Choroid plexus epithelial cell (primary cell): ENCODE results near the gene CLOCK.
A peak's percentile ranks its signal among the peaks of the same experiment; 100 is the strongest.

Experiments used
- DNase-seq: peaks from one replicate; pipeline ENCODE4 v3.0.0-alpha.2; 2010; ENCODE audit warnings: low read depth
- H3K4me3 ChIP-seq: 2 replicates; pipeline ENCODE4 v1.5.1; 2011; ENCODE audit warnings: low read depth, mild to moderate bottlenecking, control low read depth, low read length, moderate library complexity
- TF ChIP-seq, protein P1 (sequence below): conservative IDR thresholded peaks from 2 replicates; pipeline ENCODE4 v1.5.1; 2011; ENCODE audit warnings: low read depth, mild to moderate bottlenecking, control low read depth, inconsistent platforms, low read length, moderate library complexity

Gene CLOCK

GRCh38 chr4:55435141-55435841 lies 111.4 kb downstream of the CLOCK start:
- peak; percentile 75 for DNase-seq
- TF ChIP-seq, protein P1, sequence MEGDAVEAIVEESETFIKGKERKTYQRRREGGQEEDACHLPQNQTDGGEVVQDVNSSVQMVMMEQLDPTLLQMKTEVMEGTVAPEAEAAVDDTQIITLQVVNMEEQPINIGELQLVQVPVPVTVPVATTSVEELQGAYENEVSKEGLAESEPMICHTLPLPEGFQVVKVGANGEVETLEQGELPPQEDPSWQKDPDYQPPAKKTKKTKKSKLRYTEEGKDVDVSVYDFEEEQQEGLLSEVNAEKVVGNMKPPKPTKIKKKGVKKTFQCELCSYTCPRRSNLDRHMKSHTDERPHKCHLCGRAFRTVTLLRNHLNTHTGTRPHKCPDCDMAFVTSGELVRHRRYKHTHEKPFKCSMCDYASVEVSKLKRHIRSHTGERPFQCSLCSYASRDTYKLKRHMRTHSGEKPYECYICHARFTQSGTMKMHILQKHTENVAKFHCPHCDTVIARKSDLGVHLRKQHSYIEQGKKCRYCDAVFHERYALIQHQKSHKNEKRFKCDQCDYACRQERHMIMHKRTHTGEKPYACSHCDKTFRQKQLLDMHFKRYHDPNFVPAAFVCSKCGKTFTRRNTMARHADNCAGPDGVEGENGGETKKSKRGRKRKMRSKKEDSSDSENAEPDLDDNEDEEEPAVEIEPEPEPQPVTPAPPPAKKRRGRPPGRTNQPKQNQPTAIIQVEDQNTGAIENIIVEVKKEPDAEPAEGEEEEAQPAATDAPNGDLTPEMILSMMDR: peak; percentile 62

GRCh38 chr4:55431710-55432336 lies 114.9 kb downstream of the CLOCK start:
- TF ChIP-seq, protein P1: no peak
- H3K4me3 ChIP-seq: no peak overlapping the region
- DNase-seq: no peak

More at GRCh38 chr4:55435141-55435841, 111.4 kb downstream of the CLOCK start:
- H3K4me3 ChIP-seq: no peak overlapping the region

- TF ChIP-seq, protein P1: no peak
- no peak overlapping the region for H3K4me3 ChIP-seq
- DNase-seq: no peak
Measured at GRCh38 chr4:55424791-55425190, 121.9 kb downstream of the CLOCK start.

DNA sequence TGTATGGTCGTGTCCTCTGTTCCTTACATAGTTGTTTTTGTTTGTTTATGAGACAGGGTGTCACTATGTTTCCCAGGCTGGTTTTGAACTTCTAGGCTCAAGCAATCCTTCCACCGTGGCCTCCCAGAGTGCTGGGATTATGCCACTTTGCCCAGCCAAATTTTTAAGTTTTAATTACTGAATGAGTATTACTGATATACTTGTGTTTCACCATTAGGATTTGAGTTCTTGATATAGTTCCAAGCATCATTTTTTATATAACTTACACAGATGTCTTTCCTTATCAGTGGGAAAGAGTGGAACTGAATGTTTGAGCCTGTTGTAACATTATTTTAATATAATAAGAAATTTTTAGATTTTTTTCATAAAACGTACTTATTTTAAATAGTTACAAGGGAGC lies 130.5 kb downstream of the CLOCK start:
- TF ChIP-seq, protein P1: no peak
- DNase-seq: no peak
- no peak overlapping the region for H3K4me3 ChIP-seq

DNA sequence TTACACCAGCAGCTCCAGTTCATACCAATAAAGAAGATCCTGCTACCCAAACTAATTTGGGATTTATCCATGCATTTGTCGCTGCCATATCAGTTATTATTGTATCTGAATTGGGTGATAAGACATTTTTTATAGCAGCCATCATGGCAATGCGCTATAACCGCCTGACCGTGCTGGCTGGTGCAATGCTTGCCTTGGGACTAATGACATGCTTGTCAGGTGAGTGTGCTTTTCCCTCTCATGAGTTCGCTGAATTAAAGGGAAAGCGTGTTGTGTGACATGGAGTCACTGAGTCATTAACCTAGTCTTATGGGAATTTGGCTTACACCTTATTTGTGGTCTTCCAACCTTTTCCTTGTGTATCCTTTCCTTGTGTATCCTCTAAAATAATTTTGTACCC lies 135.1 kb downstream of the CLOCK start:
- TF ChIP-seq, protein P1: no peak
- no peak overlapping the region for H3K4me3 ChIP-seq
- no peak for DNase-seq

DNA sequence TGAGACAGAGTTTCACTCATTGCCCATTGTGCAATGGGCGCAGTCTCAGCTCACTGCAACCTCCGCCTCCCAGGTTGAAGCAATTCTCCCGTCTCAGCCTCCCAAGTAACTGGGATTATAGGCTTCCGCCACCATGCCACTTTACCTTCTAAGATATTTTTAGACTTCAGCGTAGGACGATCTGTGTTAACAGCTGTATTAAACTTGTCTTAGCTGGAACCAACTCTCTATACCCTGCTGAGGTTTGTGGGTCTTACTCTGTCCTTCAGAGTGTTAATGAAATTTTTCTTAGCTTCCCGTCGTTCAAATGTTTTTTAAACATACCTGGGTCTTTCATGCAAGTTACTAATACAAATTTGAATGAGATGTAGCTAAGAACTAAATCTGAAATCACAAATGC lies 136.3 kb downstream of the CLOCK start:
- TF ChIP-seq, protein P1: no peak
- no peak overlapping the region for H3K4me3 ChIP-seq
- DNase-seq: no peak
